HG03045 (cell line): ENCODE results near the gene CEP126.
"Not testable (repeated sequence)": the region's sequence is repeated elsewhere in the genome, so short reads cannot be mapped to it uniquely, and the experiment has no call there.

Source experiments
- ATAC-seq: cut with Tn5 transposase; IDR thresholded peaks from one replicate; pipeline ENCODE4 v1.9.1; 2021; ENCODE audit warnings: mild to moderate bottlenecking, moderate library complexity; ENCODE audit not compliant: unreplicated experiment

The CEP126 gene

DNA sequence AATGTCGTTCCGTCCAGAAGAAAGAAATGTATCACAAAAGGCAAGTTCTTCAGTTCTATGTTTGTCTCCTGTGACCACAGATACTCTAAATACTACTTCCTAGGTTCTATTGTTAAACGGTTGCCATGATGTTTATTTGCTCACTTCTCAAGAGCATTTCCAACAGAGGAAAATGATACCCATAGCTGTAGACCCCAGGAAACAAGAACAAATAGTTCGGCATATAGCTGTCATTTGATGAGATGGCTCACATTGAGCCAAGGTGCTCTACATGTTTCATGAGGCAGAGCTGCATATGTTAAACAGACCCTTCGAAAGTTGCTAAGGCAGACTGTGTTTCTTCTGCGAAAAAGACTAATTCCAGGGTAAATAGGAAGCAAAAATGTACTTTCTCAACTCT lies 16.9 kb downstream of the CEP126 start:
- ATAC-seq, result no peak

DNA sequence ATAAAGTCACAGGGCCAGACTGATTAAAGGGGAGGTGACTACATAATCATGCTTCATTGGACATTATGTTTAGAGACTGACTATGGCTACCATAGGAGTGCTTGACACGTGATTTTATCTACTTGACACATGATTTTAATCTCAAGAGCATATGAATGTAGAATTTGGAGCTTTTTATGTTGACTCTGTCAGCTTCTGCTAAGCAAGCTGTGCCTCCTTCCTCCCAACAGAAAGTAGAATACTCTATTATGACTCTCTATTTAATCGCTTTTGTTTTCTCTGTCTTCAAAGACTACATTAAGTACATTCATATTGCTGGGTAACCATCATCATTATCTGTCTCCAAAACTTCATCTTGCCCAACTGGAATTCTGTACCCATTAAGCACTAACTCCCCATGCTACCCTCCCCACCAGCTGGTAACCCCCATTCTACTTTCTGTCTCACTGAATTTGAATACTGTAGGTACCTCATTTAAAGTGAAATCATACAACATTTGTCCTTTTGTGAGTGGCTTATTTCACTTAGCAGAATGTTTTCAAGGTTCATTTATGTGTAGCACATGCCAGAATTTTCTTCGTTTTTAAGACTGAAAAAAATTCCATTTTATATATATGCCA lies 26.2 kb downstream of the CEP126 start:
- no peak for ATAC-seq

DNA sequence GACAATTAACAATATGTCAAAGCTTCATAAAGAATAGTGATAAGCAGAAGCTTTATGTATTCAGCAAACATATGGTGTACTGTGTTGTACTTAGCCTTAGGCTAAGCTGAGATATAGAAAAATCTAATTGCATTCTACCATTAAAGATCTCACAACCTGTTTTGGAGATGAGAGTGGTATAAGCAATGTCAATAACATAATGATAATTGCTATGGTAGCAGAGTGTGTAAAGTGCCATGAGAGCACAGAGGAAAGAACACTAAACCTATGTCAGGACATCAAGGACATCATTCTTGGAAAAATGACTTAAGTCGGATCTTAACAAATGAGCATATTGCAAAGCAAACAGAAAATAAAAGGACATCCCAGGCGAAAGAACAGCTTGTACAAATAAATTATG lies 30.1 kb downstream of the CEP126 start:
- no peak for ATAC-seq

DNA sequence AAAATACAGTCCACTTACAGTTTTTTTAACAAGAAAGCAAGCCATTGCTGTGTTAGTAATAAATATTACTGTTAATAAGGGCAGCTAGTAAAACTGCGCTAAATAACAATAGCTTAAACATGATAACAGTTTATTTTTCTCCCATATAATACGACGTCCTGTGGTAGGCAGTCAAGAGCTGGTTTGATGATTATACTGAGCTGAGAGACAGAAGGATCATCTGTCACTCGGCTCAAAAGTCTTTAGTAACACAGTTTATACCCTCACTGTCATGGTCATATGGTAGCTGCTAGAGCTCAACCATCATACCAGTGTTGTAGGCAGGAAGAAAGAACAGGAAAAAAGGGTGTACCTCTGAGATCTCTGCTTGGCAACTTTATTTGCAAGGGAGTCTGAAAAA lies 30.6 kb downstream of the CEP126 start:
- ATAC-seq, result no peak

DNA sequence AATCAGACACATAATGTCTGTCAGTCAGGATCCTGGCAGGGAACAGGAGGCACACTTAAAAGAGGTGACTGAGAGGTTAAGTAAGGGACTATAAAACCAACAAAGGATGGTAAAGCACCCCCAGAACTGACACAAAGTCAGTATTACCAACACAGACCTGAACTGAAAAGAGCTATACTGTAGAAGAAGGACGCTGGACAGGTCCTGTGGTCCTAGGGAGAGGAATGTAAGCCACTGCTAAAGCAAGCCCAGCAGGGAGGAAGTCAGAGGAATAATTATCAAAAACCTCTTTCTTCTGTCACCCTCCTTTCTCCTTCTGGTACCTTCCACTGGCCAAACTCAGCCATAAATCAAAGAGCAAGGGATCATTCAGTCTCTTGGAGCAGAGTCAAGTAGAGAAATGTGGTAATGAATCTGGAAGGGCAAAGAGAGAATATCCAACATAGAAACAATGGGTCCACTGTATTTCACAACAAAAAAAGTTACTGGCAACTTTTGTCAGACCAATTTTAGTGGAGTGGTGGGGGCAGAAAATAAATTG lies 34.9 kb downstream of the CEP126 start:
- no peak for ATAC-seq

DNA sequence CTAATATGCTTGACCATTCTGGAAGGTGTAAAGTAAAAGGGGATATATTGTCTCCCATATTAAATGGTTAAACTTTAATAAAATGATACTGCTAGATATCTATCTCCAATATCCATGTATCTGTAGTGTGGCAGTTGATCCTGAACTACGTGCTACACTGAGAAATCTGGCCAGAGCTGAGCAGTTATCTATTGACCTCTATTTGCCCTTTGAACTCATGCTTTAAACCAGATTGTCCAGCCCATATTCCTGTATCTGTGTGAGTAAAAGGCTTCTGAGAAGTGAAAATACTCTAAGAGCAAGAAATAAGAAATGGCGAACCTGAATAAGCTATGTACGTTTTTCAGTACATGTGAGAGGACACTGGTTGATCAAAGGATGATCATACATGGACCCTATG lies 40.5 kb downstream of the CEP126 start:
- no peak for ATAC-seq

DNA sequence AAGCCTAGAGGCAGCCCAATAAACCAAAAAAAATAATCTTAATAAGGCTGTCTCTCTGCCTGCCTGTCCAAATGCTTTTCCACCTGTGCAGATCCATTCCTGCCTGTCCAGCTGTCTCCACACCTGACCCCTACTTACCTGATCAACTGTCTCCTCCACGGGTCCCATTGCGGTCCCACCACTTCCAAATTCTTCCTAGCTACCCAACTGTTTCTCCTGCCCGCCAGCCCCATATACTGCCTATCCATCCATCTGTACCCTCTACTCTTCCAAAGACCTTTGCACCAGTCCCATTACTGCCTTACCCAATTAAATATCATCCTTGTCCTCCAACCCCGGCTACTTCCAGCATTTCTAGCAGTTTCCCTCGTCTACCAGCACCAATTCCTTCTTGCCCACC lies 40.9 kb downstream of the CEP126 start:
- ATAC-seq, result no peak

DNA sequence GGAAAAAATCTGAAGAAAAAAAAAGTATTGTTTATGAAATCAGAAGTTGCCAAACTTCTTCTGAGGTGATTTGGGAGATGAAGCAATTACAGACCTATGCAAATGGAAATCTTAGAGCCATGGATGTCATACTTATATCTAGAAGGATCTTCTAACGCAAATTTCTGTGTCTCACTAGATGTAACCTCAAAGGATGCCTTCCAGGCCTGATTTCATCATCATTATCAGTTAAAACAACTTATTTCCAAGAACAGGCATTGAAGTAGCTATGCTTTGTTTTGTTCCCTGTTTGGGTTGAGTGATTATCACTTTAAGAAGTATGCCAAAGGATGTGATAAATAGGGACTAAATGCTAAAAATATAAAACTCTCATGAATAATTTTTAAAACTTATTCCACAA lies 45.4 kb downstream of the CEP126 start:
- ATAC-seq, result no peak

DNA sequence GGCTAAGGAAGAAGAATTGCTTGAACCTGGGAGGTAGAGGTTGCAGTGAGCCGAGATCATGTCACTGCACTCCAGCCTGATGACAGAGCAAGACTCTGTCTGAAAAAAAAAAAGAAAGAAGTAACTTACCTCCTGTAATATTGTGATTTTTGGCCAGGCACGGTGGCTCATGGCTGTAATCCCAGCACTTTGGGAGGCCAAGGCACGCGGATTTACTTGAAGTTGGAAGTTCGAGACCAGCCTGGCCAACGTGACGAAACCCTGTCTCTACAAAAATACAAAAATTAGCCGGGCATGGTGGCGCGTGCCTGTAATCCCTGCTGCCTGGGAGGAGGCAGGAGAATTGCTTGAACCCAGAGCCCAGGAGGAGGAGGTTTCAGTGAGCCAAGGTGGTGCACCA lies 49.4 kb downstream of the CEP126 start:
- not testable (repeated sequence) for ATAC-seq

DNA sequence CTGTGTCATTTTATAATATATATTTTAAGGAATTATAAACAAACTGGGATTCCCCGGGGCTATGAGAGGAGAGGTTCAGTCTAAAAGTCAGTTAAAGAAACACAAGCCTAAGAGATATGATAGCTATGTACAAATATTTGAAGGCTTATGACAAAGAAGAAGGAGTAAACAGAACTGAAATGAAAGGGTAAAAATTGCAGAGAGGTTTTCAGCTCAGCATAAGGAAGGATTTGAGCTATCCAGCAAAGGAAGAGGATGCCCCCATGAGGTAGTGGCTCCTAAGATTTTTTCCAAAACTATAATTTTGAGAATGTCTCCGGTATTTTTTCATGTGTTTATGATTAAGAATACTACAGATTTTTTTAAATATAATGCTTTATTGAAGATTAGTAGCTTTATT lies 59.4 kb downstream of the CEP126 start:
- no peak for ATAC-seq

DNA sequence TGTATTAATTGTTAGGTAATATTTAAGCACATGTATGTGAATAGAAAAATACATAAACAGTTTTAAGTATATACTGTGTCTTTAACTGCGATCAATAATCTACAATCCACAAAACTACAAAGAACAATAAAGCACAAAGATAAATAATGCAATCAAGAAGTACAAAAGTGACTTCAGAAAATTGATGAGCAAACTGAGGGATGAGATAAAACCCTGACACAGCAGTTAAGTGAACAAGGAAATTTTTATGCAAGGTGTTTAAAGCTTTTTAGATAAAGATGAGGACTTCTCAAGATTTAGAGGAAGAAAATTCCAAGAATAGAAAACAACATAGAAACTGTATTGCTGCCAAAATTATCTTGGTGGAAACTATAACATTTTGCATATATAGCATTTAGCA lies 60.0 kb downstream of the CEP126 start:
- no peak for ATAC-seq

DNA sequence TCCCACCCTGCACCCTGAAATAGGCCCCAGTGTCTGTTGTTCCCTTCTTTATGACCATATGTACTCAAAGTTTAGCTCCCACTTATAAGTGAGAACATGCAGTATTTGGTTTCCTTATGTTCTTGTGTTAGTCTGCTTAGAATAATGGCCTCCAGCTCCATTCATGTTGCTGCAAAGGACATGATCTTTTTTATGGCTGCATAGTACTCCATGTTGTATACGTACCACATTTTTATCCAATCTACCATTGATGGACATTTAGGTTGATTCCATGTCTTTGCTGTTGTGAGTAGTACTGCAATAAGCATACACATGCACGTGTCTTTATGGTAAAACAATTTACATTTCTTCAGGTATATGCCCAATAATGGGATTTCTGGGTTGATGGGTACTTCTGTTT lies 60.9 kb downstream of the CEP126 start:
- no peak for ATAC-seq

DNA sequence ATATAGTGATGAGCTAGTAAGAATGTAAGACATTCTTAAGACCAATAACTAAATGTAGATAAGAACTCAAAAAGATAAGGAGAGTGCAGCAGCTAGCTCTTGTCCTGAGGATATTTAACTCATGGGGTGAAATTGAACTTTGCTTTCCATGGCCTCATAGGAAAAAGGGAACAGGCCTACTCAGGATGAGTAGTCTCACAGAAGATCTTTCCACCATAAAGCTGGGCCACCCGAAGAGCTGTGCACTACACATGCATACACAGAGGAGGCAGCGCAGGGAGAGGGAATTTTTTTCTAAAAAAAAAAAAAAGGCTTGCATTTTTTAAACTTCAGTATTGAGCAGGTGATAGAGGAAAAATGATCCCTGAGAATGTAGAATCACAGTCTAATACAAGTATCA lies 72.6 kb downstream of the CEP126 start:
- ATAC-seq, result no peak

DNA sequence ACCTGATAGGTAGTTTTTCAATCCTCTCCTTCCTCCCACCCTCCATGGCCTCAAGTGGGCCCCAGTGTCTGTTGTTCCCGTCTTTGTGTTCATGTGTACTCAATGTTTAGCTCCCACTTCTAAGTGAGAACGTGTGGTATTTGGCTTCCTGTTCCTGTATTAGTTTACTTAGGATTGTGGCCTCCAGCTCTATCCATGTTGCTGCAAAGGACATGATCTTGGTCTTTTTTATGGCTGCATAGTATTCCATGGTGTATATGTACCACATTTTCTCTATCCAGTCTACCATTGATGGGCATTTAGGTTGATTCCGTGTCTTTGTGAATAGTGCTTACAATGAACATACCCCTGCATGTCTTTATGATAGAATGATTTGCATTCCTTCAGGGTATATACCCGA lies 78.4 kb downstream of the CEP126 start:
- ATAC-seq, result no peak

DNA sequence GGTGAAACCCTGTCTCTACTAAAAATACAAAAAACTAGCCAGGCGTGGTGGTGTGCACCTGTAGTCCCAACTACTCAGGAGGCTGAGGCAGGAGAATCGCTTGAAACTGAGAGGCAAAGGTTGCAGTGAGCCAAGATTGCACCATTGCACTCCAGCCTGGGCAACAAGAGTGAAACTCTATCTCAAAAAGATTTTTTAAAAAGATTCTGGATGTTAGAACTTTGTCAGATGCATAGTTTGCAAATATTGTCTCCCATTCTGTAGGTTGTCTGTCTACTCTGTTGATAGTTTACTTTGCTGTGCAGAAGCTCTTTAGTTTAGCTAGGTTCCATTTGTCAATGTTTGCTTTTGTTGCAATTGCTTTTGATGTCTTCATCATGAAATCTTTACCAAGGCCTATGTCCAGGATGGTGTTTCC lies 79.3 kb downstream of the CEP126 start:
- ATAC-seq, result not testable (repeated sequence)

DNA sequence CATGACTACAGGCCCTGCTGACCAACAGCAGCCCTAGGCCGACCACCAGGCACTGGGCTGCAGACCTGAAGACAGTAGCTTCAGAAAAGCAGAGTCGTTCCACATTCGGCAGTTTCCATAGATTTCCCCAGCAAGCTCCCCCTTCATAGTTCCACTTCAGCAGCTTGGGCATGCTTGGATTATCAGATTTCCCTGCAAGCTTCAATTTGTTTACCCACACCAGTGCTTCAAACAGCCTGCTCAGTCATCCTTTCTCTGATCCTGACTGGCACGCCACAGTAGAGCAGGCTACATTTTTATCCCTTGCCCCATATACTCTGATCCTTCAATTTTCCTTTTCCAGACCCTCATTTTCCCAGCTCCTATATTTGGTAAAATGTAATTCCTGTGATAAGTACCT lies 81.3 kb downstream of the CEP126 start:
- no peak for ATAC-seq

DNA sequence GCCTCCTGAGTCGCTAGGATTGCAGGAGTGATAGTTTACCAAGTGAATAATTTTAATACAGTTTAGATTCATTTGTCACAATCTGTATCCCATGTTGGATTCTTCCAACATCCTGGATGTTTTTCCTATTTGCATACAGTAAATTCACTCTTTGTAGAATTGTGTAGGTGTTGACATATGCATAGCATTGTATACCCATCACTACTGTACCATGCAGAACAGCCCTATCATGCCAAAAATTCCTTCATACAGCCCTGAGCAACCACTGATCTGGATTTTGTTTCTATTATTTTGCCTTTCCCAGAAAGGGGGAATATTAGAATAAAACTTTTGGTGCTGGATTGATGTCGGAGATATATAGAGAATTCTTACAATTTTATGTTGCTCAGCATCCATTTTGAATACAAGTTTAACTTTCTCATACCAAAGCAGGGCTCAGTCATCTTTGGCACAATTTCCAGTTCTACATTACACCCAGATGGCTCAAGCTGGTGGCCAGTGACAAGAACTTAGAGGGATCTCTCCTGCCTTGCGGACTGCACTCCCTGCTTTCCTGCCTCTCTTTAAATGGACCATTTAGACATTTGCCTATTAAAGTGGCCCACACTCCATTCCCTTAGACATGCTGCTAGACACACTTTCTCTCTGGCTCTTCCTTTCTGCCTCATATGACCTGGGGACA lies 87.0 kb downstream of the CEP126 start:
- no peak for ATAC-seq

DNA sequence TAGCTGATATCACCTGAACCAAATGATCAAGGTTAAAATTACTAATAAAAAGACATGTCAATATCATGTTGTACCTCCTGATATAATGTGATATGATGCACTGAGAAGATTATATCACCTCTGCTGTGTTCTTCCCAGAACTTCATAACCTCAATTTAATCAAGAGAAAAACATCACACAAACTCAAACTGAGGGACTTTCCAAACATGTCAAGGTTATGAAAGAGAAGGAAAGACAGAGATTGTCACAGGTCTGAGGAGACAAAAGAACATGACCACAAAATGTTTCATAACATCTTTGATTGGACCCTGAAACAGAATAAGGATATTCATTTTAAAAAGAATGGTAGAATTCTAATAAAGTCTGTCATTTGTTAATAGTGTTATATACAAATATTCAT lies 89.4 kb downstream of the CEP126 start:
- no peak for ATAC-seq

DNA sequence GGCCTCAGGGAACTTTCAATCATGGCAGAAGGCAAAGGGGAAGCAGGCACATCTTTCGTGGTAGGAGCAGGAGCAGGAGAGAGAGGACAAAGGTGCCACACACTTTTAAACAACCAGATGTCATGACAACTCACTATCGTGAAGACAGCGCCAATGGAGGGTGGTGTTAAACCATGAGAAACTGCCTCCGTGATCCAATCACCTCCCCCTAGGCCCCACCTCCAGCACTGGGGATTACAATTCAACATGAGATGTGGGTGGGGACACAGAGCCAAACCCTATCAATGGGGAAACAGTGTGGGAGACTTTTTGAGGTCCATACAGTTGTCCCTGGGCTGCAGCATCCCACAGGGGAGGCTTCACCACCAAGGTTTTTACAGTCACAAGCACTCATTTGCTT lies 90.5 kb downstream of the CEP126 start:
- ATAC-seq, result no peak

DNA sequence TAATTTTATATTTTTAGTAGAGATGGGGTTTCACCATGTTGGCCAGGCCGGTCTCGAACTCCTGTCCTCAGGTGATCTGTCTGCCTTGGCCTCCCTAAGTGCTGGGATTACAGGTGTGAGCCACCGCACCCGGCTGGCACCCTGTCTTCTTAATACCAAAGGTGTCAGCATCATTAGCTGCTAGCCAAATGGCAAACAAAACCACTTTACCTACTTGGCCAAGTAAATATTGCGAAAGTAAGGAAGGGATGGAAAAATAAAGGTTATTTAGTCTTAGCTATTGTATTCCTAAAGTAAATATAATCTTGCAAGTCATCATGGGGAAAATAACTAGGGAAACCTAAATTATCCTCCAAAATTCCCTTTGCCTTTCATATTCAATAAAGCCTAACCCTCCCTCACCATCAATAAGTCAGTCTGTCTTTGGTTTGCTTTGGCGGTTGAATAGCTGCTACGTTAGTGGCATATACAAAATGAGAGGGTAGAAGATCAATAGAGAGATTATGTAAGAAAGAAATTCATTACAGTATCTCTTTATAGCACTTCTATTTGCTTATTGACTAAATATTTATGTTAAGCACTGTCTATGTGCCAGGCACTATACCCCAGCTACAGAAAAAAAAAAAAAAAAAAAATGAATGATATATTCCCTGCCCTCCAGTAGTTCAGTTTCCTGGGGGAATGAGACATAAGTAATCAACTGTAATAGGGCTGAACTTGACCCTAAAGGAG lies 92.2 kb downstream of the CEP126 start:
- no peak for ATAC-seq

DNA sequence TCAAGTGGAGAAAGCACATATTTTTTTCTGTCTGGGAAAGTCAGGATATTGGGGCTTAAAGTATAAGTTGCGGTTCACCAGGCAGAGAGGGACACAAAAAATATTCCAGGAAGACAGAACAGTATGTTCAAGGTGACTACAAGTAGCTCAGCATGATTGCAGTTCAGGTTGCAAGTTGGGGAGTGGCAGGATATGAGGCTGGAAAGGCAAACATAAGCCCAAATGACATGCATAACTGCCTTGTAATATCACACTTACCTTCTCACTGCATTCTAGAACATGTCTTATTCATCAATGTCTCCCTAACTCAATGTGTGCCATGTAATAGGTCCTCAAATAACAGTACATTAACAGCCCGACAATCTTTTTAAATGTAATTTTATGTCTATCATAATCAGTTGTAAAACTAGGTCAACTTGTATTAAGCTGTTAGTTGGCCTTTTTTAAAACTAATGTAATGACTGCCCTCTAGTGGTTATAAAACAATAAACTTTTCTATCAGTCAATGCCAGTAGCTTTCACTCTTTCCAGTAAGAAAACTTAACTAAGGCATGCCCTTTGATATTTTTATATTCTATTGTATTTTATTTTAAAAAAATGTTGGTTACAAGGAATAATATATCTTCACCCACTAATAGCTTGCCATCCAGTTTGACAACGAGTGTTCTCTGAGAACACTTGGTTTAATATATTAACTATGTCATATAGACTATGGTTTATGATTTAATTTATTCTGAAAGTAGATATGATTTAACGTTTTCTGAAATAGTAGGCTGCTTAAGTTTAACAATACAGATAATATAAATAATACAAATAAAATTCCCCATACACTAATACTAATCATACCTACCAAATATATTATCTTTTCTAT lies 93.0 kb downstream of the CEP126 start:
- no peak for ATAC-seq
